Hepatocyte (in vitro differentiated cells): Measurements from ENCODE around the gene PHF2. TPM values are rescaled to one million over a fixed set of nuclear protein-coding genes. Genes with fewer than 3 reads are reported as not detected.

Source experiments
- DNase-seq: peaks from one replicate; pipeline ENCODE4 v3.0.0-alpha.2; 2016; ENCODE audit warnings: low spot score
- H2AFZ ChIP-seq: fragments of 200-600 bp; sonication (generic); 2 replicates; pipeline ENCODE4 v1.6.0; 2016; ENCODE audit warnings: antibody characterized with exemption, mild to moderate bottlenecking
- H3K27ac ChIP-seq: fragments of 200-600 bp; sonication (generic); 2 replicates; pipeline ENCODE4 v1.5.1; 2016; ENCODE audit warnings: mild to moderate bottlenecking
- H3K27me3 ChIP-seq: fragments of 200-600 bp; sonication (generic); 2 replicates; pipeline ENCODE4 v1.6.1; 2016
- H3K36me3 ChIP-seq: fragments of 200-600 bp; sonication (generic); replicated peaks from 2 replicates; pipeline ENCODE4 v1.5.1; 2016; ENCODE audit warnings: low read depth; ENCODE audit not compliant: insufficient read depth
- H3K4me1 ChIP-seq: fragments of 200-600 bp; sonication (generic); 2 replicates; pipeline ENCODE4 v1.5.1; 2016; ENCODE audit warnings: mild to moderate bottlenecking, moderate library complexity; ENCODE audit not compliant: insufficient read depth
- H3K4me2 ChIP-seq: fragments of 200-600 bp; sonication (generic); 2 replicates; pipeline ENCODE4 v1.6.0; 2016
- H3K4me3 ChIP-seq: fragments of 200-600 bp; sonication (generic); 2 replicates; pipeline ENCODE4 v1.5.1; 2016; ENCODE audit warnings: mild to moderate bottlenecking
- H3K79me2 ChIP-seq: fragments of 200-600 bp; sonication (generic); 2 replicates; pipeline ENCODE4 v1.6.0; 2017; ENCODE audit warnings: mild to moderate bottlenecking
- H3K9me2 ChIP-seq: fragments of 200-600 bp; sonication (generic); replicated peaks from 2 replicates; pipeline ENCODE4 v1.6.0; 2017; ENCODE audit warnings: mild to moderate bottlenecking; ENCODE audit not compliant: insufficient read depth
- H3K9me3 ChIP-seq: fragments of 200-600 bp; sonication (generic); 2 replicates; pipeline ENCODE4 v1.5.1; 2016; ENCODE audit warnings: low read depth, mild to moderate bottlenecking
- H4K20me1 ChIP-seq: fragments of 200-600 bp; sonication (generic); 2 replicates; pipeline ENCODE4 v1.6.0; 2016; ENCODE audit warnings: mild to moderate bottlenecking; ENCODE audit not compliant: insufficient read depth, poor library complexity, severe bottlenecking
- CTCF ChIP-seq: fragments of 200-600 bp; sonication (generic); IDR thresholded peaks from 2 replicates; pipeline ENCODE4 v1.5.1; 2016; ENCODE audit warnings: antibody characterized with exemption, mild to moderate bottlenecking; ENCODE audit not compliant: poor library complexity
- EZH2 ChIP-seq: fragments of 200-600 bp; sonication (generic); IDR thresholded peaks from 2 replicates; pipeline ENCODE4 v1.6.1; 2016; ENCODE audit warnings: antibody characterized with exemption, mild to moderate bottlenecking, borderline replicate concordance
- EZH2phosphoT487 ChIP-seq: fragments of 200-600 bp; sonication (generic); IDR thresholded peaks from one replicate; pipeline ENCODE4 v1.6.1; 2018; ENCODE audit warnings: antibody characterized with exemption, mild to moderate bottlenecking, low read depth, moderate library complexity; ENCODE audit not compliant: unreplicated experiment, severe bottlenecking
- whole genome bisulfite sequencing: methylation state at CpG from one replicate; pipeline ENCODE4 v1.1.6; 2016; ENCODE audit warnings: low lambda C conversion rate; ENCODE audit errors: missing lambda C conversion rate; 5-methylcytosine and 5-hydroxymethylcytosine counted together
- polyA plus RNA-seq: library from polyadenylated mRNA; unstranded; fragments of >200 nt; fragmentation: Nextera tagmentation; extraction: Ambion mirVana; gene quantifications from 2 replicates; pipeline ENCODE4 v1.2.1, GENCODE V29; 2016
- total RNA-seq: library from RNA; depleted of rRNA; stranded (reverse); fragments of >200 nt; gene quantifications from 2 replicates; pipeline ENCODE4 v1.2.3, GENCODE V29; 2014

The PHF2 gene
- total and polyA plus RNA-seq, 2 experiments from 2014 or later, result 10.5 to 19.8 TPM

DNA sequence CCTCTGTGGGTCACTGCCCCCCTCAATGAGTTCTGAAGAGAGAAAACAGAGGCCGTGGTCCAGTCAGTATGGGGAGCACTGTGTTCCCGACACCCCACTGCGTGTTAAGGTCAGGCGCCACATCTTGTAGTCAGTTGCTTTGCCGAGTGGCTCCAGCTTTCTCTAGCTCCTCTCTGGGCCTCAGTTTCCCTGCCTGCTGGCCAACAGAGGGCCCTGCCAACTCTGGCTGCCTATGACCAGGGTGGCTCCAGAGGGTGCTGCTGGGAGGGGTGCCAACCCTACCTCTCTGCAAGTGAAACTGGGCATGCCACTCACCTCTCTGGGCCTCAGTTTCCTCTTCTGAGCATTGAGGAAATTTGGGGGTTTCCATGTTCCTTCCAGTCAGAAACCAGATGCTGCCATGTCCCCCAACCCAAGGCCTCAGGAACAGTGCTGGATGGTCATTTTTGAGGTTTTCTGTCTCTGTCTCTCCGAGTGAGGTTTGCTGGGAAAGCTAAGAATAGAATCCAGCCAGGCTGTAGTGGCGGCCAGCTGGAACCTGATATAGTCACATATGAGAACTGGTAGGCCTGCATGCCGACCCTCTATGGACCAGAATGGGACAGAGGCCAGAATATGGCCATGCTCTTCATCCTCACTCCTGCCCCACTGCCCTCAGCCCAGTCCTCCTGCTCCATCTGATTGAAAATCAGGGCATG, 132.1 kb downstream of the PHF2 start:
- Histone ChIP-seq H3K4me3 (no peak overlapping the region), H3K9me2 (no peaks in the 10 kb centered on the region), H3K27ac (no peak overlapping the region), H3K36me3 (no peaks in the 10 kb centered on the region), H3K79me2 (no peaks in the 10 kb centered on the region), H2AFZ (no peak overlapping the region), H4K20me1 (no peaks in the 10 kb centered on the region), H3K27me3 (peaks cover 5% of the 10 kb centered on the region), H3K4me2 (no peak overlapping the region), H3K9me3 (no peaks in the 10 kb centered on the region), H3K4me1 (no peaks in the 10 kb centered on the region)
- no peak for TF ChIP-seq CTCF
- no peak for TF ChIP-seq EZH2phosphoT487
- no peak for TF ChIP-seq EZH2
- DNase-seq, result no peak
- 91% methylated on average over 8 of the region's 8 CpGs for WGBS

DNA sequence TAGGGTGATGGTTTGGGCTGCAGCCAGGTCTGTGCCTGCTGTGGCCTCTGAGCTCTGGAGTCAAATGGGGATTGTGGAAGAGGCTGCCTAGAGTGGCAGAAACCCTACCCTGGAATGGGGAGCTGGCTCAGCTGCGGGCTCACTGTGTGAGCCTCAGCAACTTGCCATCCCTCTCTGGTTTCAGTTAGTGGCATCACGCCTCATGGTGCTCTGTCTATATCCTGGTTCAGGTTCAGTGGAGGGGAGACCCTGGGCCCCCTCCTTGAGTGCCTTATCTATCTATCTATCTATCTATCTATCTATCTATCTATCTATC, 132.6 kb downstream of the PHF2 start:
- DNase-seq, result no peak
- Histone ChIP-seq H3K9me2 (no peaks in the 10 kb centered on the region), H2AFZ (no peak overlapping the region), H3K36me3 (no peaks in the 10 kb centered on the region), H4K20me1 (no peaks in the 10 kb centered on the region), H3K4me1 (no peaks in the 10 kb centered on the region), H3K27me3 (peaks cover 5% of the 10 kb centered on the region), H3K27ac (no peak overlapping the region), H3K4me3 (no peak overlapping the region), H3K9me3 (no peaks in the 10 kb centered on the region), H3K79me2 (no peaks in the 10 kb centered on the region), H3K4me2 (no peak overlapping the region)
- WGBS, result 93% methylated on average over 2 of the region's 2 CpGs
- TF ChIP-seq EZH2 (no peak), EZH2phosphoT487 (no peak), CTCF (no peak)

- WGBS, result 76% methylated on average over 2 of the region's 2 CpGs
- peaks cover 5% of the 10 kb centered on the region for H3K27me3 ChIP-seq
- no peaks in the 10 kb centered on the region for H3K4me1 ChIP-seq
- H3K9me3 ChIP-seq, result no peaks in the 10 kb centered on the region
- DNase-seq, result no peak
- no peaks in the 10 kb centered on the region for H4K20me1 ChIP-seq
- no peak overlapping the region for H3K27ac ChIP-seq
- H2AFZ ChIP-seq, result no peak overlapping the region
- H3K36me3 ChIP-seq, result no peaks in the 10 kb centered on the region
- H3K4me2 ChIP-seq, result no peak overlapping the region
- H3K79me2 ChIP-seq, result no peaks in the 10 kb centered on the region
- no peak overlapping the region for H3K4me3 ChIP-seq
- TF ChIP-seq CTCF, result no peak
- TF ChIP-seq EZH2, result no peak
- TF ChIP-seq EZH2phosphoT487, result no peak
- no peaks in the 10 kb centered on the region for H3K9me2 ChIP-seq
These were observed 133.4 kb downstream of the PHF2 start for GRCh38 chr9:93709600-93710369.
